HG02885 (cell line): ENCODE results near the gene TTLL12.
"Not testable (repeated sequence)": the region's sequence is repeated elsewhere in the genome, so short reads cannot be mapped to it uniquely, and the experiment has no call there.

Source experiments
- ATAC-seq: cut with Tn5 transposase; IDR thresholded peaks from one replicate; pipeline ENCODE4 v1.9.1; 2021; ENCODE audit warnings: mild to moderate bottlenecking; ENCODE audit not compliant: unreplicated experiment, poor library complexity

TTLL12 gene

GRCh38 chr22:43157874-43158546 is 28.9 kb downstream of the TTLL12 start:
- ATAC-seq: no peak

DNA sequence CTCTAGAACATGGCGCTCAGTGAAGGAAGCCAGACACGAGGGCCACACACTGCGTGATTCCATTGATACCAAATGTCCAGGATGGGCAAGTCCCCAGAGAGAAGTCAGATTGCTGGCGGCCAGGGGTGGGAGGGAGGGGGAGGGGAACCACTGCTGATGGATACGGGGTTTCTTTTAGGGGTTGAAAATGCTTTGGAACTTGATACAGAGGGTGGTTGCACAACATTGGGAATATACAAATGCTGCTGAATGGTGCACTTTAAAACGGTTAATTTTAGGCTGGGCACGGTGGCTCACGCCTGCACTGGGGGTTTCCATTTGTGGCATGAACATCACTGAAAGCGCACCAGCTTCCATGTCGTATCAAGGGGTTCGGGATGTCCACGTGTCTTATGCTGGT is 30.5 kb downstream of the TTLL12 start:
- no peak for ATAC-seq

DNA sequence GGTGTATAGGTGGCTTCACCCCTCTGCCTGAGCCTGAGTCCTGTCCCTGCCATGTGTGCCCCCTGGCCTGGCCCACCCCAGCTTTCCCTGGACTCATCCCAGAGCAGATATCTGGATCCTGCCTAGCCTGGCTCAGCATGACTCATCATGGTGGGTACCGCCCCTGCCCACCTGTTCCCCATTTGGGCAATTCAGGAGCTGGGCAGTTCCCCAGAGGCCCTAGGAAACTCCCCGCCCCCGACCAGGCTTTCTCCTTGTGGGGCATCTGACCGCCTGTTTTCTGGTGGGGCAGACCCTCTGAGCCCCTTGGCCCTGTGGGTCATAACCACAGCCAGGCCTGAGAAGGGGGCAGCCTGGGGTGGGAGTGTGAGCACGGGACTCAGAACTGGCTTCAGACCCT is 31.1 kb downstream of the TTLL12 start:
- ATAC-seq: no peak

GRCh38 chr22:43154887-43155536 is 31.9 kb downstream of the TTLL12 start:
- ATAC-seq: no peak

DNA sequence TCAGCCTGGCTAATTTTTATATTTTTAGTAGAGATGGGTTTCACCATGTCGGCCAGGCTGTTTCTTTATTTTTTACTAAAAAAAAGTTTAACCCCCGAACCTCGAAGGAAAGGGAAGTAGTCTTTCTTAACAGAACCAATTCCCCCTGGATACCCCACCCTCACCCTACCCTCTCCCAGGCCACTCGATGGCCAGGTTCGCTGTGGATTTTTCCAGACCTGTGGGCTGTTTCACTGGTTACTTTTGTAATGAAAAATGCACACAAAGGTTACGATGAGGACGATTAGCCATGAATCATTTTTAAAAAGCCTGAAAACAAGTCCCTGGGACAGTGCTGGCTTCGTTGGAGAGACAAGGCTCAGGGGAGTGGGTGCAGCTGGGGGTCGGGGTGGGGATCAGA is 33.0 kb downstream of the TTLL12 start:
- no peak for ATAC-seq

- ATAC-seq: no peak
Observed at GRCh38 chr22:43152357-43153071, 34.4 kb downstream of the TTLL12 start.

DNA sequence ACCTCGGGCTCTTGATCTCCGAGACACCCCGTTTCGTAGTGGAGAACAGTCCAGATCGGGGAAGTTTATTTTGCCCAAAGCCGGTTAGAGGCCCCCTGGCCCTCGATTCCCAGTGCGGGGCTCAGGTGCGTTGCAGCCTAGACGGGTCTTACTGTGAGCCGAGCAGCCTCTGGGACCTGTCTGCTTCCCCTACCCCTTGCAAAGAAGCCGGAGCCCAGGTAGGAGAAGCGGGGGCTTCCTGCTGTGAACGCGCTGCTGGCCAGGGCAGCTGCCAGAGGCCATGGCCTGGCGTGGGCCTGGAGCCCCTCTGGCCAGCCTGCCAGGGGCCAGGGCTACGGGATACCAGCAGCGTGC is 35.0 kb downstream of the TTLL12 start:
- no peak for ATAC-seq

- no peak for ATAC-seq
Observed at GRCh38 chr22:43151251-43152002, 35.5 kb downstream of the TTLL12 start, which contains the start of gene TSPO. TSPO (plus strand) TSS chr22:43151559; CDS start chr22:43159239, 7,680 bp downstream.

DNA sequence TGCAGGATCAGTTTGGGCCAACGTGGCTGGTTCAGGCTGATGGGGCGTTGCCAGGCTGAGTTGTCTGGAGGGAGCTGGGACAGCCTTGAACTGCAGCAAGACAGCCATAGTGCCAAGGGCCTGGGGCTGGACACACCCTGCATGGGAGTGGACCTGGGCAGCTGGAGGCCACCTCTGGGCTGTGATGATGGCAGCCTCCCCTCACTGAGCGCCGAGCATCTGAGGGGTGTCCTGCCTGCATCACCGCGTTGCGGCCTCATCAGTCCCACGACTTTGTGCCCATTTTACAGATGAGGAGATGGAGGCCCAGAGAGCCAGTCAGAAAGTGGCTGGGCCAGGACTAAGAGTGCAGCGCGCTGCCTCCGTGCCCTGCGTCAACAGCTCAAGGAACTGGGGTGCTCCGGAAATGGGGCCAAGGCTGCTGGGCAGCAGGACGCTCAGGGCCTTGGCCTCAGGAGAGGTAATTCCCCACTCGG is 36.2 kb downstream of the TTLL12 start:
- no peak for ATAC-seq

DNA sequence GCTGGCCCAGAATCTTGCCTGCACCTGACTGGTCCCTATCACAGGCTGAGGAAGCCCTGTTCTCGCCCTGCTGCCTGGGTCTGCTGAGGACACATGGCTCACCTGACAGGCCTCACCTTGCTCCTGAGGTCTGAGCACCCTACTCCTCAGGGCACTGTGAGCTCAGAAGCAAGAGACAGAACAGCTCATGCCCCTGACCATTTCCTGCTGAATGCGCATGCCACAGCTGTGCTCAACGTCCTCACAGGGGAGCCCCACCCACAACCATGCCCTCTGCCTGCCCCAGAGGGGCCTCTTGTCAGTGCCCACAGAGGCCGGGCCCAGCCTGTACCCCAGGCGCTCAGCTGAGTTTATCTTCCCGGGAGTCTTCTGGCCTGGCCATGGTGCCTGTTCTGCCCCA is 38.4 kb downstream of the TTLL12 start:
- no peak for ATAC-seq

DNA sequence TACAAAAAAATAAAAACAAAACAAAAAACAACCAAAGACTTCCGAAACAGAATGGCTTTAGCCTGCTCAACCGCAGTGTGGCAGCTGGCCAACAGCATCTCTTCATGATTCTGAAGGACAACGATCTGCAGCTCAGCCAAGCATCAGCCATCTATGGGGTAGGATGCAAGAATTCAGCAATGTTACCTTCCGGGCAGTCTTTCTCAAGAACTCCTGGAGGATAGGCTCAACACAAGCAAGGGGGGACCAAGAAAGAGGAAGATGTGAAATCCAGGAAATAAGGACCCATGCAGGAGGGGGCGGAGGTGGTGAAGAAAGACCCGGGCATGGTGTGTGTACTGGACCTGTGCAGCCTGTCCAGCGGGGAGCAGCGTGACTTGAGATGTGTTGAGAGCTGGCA is 39.1 kb downstream of the TTLL12 start:
- no peak for ATAC-seq

DNA sequence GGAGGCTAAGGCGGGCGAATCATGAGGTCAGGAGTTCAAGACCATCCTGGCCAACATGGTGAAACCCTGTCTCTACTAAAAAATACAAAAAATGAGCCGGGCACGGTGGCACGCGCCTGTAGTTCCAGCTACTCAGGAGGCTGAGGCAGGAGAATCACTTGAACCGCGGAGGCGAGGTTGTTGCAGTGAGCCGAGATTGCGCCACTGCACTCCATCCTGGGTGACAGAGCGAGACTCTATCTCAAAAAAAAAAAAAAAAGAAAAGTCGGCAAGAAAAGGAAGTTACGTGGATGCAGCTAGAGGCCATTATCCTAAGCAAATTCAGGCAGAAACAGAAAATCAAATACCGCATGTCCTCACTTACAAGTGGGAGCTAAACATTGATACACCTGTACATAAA is 40.6 kb downstream of the TTLL12 start:
- not testable (repeated sequence) for ATAC-seq

GRCh38 chr22:43145371-43145770 is 41.6 kb downstream of the TTLL12 start:
- ATAC-seq: not testable (repeated sequence)

GRCh38 chr22:43144949-43145348 is 42.0 kb downstream of the TTLL12 start:
- no peak for ATAC-seq

GRCh38 chr22:43142880-43143562 is 43.9 kb downstream of the TTLL12 start, which contains the start of gene MCAT:
MCAT (minus strand) TSS chr22:43143398; CDS start chr22:43143348, 50 bp downstream.
- peak; percentile 87 for ATAC-seq

DNA sequence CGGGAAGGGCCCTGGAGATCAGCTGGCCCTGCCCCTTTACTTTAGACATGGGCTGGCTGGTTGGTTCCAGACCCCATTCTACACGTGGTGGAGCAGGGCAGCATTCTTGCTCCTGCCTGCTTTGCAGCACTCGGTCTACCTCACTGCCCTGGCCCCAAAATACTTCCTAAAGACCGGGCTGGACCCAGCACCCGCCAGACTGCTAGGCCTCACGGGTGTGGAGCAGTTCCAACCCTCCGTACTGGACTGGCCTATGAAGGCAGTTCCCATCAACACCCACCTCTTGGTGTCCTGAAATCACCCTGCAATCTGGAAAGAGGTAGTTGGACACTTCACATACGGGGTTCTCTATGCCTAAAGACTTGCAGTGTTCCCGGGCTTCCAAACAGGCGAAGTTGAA is 50.1 kb downstream of the TTLL12 start:
- ATAC-seq: no peak

DNA sequence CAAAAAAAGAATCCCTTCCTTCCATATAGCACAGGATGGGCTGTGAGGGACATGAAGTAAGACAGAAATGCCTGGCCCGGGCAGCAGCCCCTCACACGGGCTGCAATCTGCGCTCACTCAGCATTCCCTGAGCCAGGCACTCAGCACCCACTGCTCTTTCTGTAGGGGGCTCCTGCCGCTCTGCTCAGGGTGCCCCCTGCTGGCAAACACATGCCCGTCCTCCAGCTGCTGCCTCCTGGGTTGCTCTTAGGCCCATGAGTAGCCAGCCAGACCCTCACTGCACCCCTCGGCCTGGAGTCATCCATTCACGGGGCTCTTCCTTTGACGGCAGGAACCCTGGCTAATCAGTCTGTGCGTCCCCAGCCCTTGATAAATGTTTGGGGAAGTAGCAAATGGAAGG is 50.7 kb downstream of the TTLL12 start:
- no peak for ATAC-seq

DNA sequence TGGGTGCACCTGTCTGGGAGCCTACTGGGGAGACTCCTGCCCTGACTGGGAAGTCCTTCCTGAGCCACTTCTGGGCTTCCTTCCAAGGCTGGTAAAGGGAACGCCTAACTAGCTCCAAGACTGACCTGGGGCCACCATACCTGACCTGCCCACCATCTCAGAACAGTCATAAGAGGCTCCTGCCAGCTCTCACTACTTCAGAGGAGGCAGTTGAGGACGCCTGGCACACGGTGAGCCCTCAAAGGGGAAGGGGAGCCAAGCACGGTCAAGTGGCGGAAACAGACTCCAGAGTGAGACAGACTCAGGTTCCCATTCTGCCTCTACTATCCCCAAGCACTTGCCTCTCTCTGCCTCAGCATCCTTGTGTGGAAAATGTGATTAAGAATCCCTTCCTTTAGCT is 51.4 kb downstream of the TTLL12 start:
- no peak for ATAC-seq

- no peak for ATAC-seq
Observed at GRCh38 chr22:43134553-43134952, 52.4 kb downstream of the TTLL12 start.

GRCh38 chr22:43133401-43133800 is 53.5 kb downstream of the TTLL12 start:
- ATAC-seq: no peak
